Endothelial cell of umbilical vein (primary cell): ENCODE data around the gene MRPS14. TPM values are rescaled to one million over a fixed set of nuclear protein-coding genes. Genes with fewer than 3 reads are reported as not detected.

Experiments
- BruUV-seq: library from RNA; stranded (reverse); fragments of 400-500 nt; replicated peaks from 2 replicates; lab custom pipeline; 2021; lab: Mats Ljungman, UMichigan
- CTCF ChIA-PET: fragments of 300-600, 350-600 bp; sonication (Branson Sonifier 250); formaldehyde crosslinking; loops from one replicate; lab custom pipeline; 2021; ENCODE audit warnings: antibody characterized with exemption, inconsistent platforms; lab: Charles Lee
- POLR2A ChIA-PET: fragments of 300-600, 350-600 bp; sonication (Branson Sonifier 250); formaldehyde crosslinking; loops from one replicate; lab custom pipeline; 2021; ENCODE audit warnings: antibody characterized with exemption, inconsistent platforms; lab: Charles Lee
- DNase-seq: peaks from one replicate; pipeline ENCODE4 v3.0.0-alpha.2; 2011; ENCODE audit warnings: low read depth, low spot score
- FAIRE-seq: peaks from 2 replicates; lab custom pipeline; 2011; peaks lifted over from hg19 to GRCh38; lab: Jason Lieb, UNC
- H2AFZ ChIP-seq: 2 replicates; pipeline ENCODE4 v1.6.0; 2012; ENCODE audit warnings: low read depth, low read length, control low read depth, inconsistent platforms
- H3K27ac ChIP-seq: 2 replicates; pipeline ENCODE4 v1.5.1; 2011; ENCODE audit warnings: low read depth, mild to moderate bottlenecking, control low read depth, low read length, moderate library complexity; ENCODE audit not compliant: insufficient read depth
- H3K27me3 ChIP-seq, 2 experiments: 2 replicates each; pipeline versions ENCODE4 v1.6.0 to v1.6.1; 2011; ENCODE audit warnings: low read length in 2 of 2, mixed read lengths in 1 of 2; ENCODE audit not compliant: control insufficient read depth in 2 of 2, insufficient read depth in 2 of 2
- H3K36me3 ChIP-seq, 2 experiments: 2 replicates in 1 of 2; 3 replicates in 1 of 2; pipeline ENCODE4 v1.5.1; 2011; ENCODE audit warnings: low read length in 2 of 2, mild to moderate bottlenecking in 1 of 2, moderate library complexity in 1 of 2; ENCODE audit not compliant: control insufficient read depth in 2 of 2, insufficient read depth in 2 of 2; ENCODE audit errors: extremely low read depth in 1 of 2
- H3K4me1 ChIP-seq: 3 replicates; pipeline ENCODE4 v1.5.1; 2011; ENCODE audit warnings: mild to moderate bottlenecking, low read length; ENCODE audit not compliant: control insufficient read depth, insufficient read depth; ENCODE audit errors: extremely low read depth
- H3K4me2 ChIP-seq: 2 replicates; pipeline ENCODE4 v1.6.1; 2011; ENCODE audit warnings: low read length, control low read depth, mixed read lengths; ENCODE audit not compliant: insufficient read depth
- H3K4me3 ChIP-seq, 3 experiments: fragments of 200-600 bp in 1 of 3; sonication (generic), shearing (Covaris generic) in 1 of 3; replicated peaks in 1 of 3; 2 replicates each; pipeline ENCODE4 v1.5.1; 2011 to 2016; ENCODE audit warnings: control low read depth in 3 of 3, low read length in 3 of 3, mild to moderate bottlenecking in 2 of 3, inconsistent platforms in 1 of 3, low read depth in 1 of 3, moderate library complexity in 1 of 3; ENCODE audit not compliant: insufficient read depth in 1 of 3
- H3K79me2 ChIP-seq: 2 replicates; pipeline ENCODE4 v1.6.0; 2012; ENCODE audit warnings: low read length, inconsistent platforms; ENCODE audit not compliant: control insufficient read depth, insufficient read depth
- H3K9ac ChIP-seq: replicated peaks from 2 replicates; pipeline ENCODE3; 2011; ENCODE audit warnings: low read length, control low read depth; ENCODE audit not compliant: insufficient read depth; ENCODE audit errors: extremely low read depth
- H3K9me1 ChIP-seq: replicated peaks from 3 replicates; pipeline ENCODE4 v1.6.0; 2011; ENCODE audit warnings: mild to moderate bottlenecking, low read length; ENCODE audit not compliant: control insufficient read depth, insufficient read depth; ENCODE audit errors: extremely low read depth
- H3K9me3 ChIP-seq: replicated peaks from 2 replicates; pipeline ENCODE4 v1.5.1; 2012; ENCODE audit warnings: low read length, inconsistent platforms; ENCODE audit not compliant: control insufficient read depth, insufficient read depth
- H4K20me1 ChIP-seq: replicated peaks from 2 replicates; pipeline ENCODE3; 2011; ENCODE audit warnings: mild to moderate bottlenecking, low read length; ENCODE audit not compliant: control insufficient read depth, insufficient read depth; ENCODE audit errors: extremely low read depth
- EZH2 ChIP-seq: IDR thresholded peaks from 2 replicates; pipeline ENCODE4 v1.6.1; 2012; ENCODE audit warnings: borderline replicate concordance, low read depth, mild to moderate bottlenecking, moderate library complexity, low read length, inconsistent platforms; ENCODE audit not compliant: severe bottlenecking
- JUN ChIP-seq: IDR thresholded peaks from 2 replicates; pipeline ENCODE4 v1.6.1; 2011; ENCODE audit warnings: borderline replicate concordance, low read depth; ENCODE audit not compliant: insufficient read length, insufficient read depth
- MYC ChIP-seq: IDR thresholded peaks from one replicate; pipeline ENCODE4 v1.6.1; 2011; ENCODE audit warnings: mild to moderate bottlenecking, low read depth, low read length
- POLR2A ChIP-seq: IDR thresholded peaks from 2 replicates; pipeline ENCODE4 v1.6.1; 2012; ENCODE audit warnings: low read depth, mild to moderate bottlenecking, control low read depth, low read length
- dilution Hi-C: fragments of 300-500 bp; cut with MboI; formaldehyde crosslinking; loops from one replicate; pipeline ENCODE4 v1.15.0; 2019; ENCODE audit warnings: low sequenced_read_pairs; ENCODE audit not compliant: extremely low pct_ligation_motif_present
- intact Hi-C: fragments of 100-400 bp; cut with micrococcal nuclease; formaldehyde crosslinking; loops from one replicate; pipeline ENCODE4 v1.10.0; 2022
- polyA plus RNA-seq, 4 experiments: library from polyadenylated mRNA; depleted of rRNA in 3 of 4; stranded (reverse) in 3 of 4; unstranded in 1 of 4; fragments of >200 nt; gene quantifications; 2 replicates each; pipeline versions ENCODE4 v1.2.1 to v1.2.3, GENCODE V29; 2011 to 2012; ENCODE audit warnings: missing spikeins in 1 of 4
- total RNA-seq: library from RNA; stranded (reverse); gene quantifications from 2 replicates; pipeline ENCODE4 v1.2.3, GENCODE V29; 2021
- TF ChIP-seq, protein P1 (sequence below): IDR thresholded peaks from 2 replicates; pipeline ENCODE4 v1.6.1; 2011; ENCODE audit not compliant: insufficient read depth, insufficient read length
- TF ChIP-seq, protein P2 (sequence below), 2 donors: IDR thresholded peaks; 1 replicate in 1 of 2; 2 replicates in 1 of 2; pipeline ENCODE4 v1.5.1; 2011; ENCODE audit warnings: low read length in 2 of 2, mild to moderate bottlenecking in 2 of 2, moderate library complexity in 2 of 2, control low read depth in 1 of 2, inconsistent platforms in 1 of 2, low read depth in 1 of 2; ENCODE audit not compliant: insufficient read depth in 1 of 2; ENCODE audit errors: extremely low read depth in 1 of 2

The MRPS14 gene
- total and polyA plus RNA-seq, 2 donors (not counting 3 experiments of a cell fraction or from before 2014, with no cell fraction given) = 29.5 to 31.8 TPM

DNA sequence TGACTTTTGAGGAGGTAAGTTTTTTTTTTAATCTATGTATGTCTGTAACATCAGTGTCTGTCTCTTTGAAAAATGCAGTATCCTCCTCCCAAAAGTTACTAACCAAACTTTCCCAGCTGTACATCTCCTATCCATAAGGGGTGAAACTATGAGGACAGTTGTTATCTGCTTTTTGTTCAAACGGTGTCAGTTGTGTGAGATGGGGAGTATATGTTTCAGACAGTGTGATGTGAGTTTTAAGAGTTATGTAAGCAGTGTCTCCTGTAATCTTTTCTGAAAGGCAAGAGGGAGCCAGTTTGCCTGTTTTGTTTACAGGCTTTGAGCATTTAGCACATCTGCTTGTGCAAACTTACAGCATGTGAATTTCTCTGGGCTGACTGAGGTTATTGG is 58.3 kb downstream of the MRPS14 start:
- Histone ChIP-seq H3K4me2 (no peak overlapping the region), H3K9me3 (no peaks in the 10 kb centered on the region), H3K9ac (no peak overlapping the region), H4K20me1 (no peaks in the 10 kb centered on the region), H3K79me2 (no peaks in the 10 kb centered on the region), H3K4me3 (no peak overlapping the region), H3K4me1 (peaks cover 28% of the 10 kb centered on the region), H3K9me1 (no peaks in the 10 kb centered on the region), H3K27ac (no peak overlapping the region), H3K36me3 (no peaks in the 10 kb centered on the region), H3K27me3 (no peaks in the 10 kb centered on the region), H2AFZ (no peak overlapping the region)
- TF ChIP-seq, protein P1, sequence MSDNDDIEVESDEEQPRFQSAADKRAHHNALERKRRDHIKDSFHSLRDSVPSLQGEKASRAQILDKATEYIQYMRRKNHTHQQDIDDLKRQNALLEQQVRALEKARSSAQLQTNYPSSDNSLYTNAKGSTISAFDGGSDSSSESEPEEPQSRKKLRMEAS = no peak
- TF ChIP-seq POLR2A (no peak), EZH2 (no peak), MYC (no peak), JUN (no peak)
- TF ChIP-seq, protein P2, sequence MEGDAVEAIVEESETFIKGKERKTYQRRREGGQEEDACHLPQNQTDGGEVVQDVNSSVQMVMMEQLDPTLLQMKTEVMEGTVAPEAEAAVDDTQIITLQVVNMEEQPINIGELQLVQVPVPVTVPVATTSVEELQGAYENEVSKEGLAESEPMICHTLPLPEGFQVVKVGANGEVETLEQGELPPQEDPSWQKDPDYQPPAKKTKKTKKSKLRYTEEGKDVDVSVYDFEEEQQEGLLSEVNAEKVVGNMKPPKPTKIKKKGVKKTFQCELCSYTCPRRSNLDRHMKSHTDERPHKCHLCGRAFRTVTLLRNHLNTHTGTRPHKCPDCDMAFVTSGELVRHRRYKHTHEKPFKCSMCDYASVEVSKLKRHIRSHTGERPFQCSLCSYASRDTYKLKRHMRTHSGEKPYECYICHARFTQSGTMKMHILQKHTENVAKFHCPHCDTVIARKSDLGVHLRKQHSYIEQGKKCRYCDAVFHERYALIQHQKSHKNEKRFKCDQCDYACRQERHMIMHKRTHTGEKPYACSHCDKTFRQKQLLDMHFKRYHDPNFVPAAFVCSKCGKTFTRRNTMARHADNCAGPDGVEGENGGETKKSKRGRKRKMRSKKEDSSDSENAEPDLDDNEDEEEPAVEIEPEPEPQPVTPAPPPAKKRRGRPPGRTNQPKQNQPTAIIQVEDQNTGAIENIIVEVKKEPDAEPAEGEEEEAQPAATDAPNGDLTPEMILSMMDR (IDR thresholded peaks at IDR 0.05; ENCODE audit: extremely low read depth in 1 of 2, insufficient read depth in 1 of 2, low read depth in 1 of 2, low read length in 2 of 2) = no peak
- no TSS peak for BruUV-seq
- no peak for DNase-seq
- ChIA-PET POLR2A (no interaction called here), CTCF (interaction anchor here (1.0 kb wide), 1 partner anchor 11 kb away, joined by 3 read pairs; no protein-coding TSS in a partner anchor)
- peak; percentile 31 for FAIRE-seq
- intact Hi-C loops (no loop called here), dilution Hi-C loops (no loop called here)
